ENCODE measurements around the gene NAV3.

DNA sequence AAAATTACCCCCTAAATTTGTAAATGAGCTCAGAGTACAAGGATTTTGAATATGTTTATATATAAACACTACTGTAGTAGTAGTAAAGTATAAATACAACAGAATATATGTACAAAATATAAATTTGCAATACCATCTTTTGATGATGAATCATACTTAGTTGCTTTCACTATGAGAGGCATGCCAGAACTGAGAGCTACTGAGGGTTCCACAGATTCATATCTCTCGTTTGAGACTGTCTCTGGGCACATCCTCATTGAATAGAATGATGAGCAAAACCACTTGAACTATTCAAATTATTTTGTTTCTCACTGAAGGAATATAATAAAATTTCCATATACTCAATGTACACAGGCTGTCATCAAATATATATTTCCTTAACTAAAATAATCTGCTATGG lies 417.6 kb downstream of the NAV3 start:
- TF ChIP-seq, protein P1, sequence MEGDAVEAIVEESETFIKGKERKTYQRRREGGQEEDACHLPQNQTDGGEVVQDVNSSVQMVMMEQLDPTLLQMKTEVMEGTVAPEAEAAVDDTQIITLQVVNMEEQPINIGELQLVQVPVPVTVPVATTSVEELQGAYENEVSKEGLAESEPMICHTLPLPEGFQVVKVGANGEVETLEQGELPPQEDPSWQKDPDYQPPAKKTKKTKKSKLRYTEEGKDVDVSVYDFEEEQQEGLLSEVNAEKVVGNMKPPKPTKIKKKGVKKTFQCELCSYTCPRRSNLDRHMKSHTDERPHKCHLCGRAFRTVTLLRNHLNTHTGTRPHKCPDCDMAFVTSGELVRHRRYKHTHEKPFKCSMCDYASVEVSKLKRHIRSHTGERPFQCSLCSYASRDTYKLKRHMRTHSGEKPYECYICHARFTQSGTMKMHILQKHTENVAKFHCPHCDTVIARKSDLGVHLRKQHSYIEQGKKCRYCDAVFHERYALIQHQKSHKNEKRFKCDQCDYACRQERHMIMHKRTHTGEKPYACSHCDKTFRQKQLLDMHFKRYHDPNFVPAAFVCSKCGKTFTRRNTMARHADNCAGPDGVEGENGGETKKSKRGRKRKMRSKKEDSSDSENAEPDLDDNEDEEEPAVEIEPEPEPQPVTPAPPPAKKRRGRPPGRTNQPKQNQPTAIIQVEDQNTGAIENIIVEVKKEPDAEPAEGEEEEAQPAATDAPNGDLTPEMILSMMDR (IDR thresholded peaks at IDR 0.05), result no peak
- no peak for TF ChIP-seq POLR2A (IDR thresholded peaks at IDR 0.05)

Measured in sigmoid colon (tissue), 3 donors.